Bronchial epithelial cell (primary cell): Measurements from ENCODE around the gene INPP5E. TPM values are rescaled to one million over a fixed set of nuclear protein-coding genes. Genes with fewer than 3 reads are reported as not detected.

ENCODE experiments used
- DNase-seq: peaks from one replicate; pipeline ENCODE4 v3.0.0-alpha.2; 2010; ENCODE audit warnings: low read depth
- FAIRE-seq: peaks from 2 replicates; lab custom pipeline; 2011; peaks lifted over from hg19 to GRCh38; lab: Jason Lieb, UNC
- H3K27me3 ChIP-seq: 2 replicates; pipeline ENCODE4 v1.5.1; 2011; ENCODE audit warnings: low read length; ENCODE audit not compliant: control insufficient read depth, insufficient read depth
- H3K36me3 ChIP-seq: 2 replicates; pipeline ENCODE4 v1.5.1; 2011; ENCODE audit warnings: low read length; ENCODE audit not compliant: control insufficient read depth, insufficient read depth
- H3K4me3 ChIP-seq: 2 replicates; pipeline ENCODE4 v1.5.1; 2011; ENCODE audit warnings: mild to moderate bottlenecking, low read depth, low read length, control low read depth
- CTCF ChIP-seq: IDR thresholded peaks from 2 replicates; pipeline ENCODE4 v1.5.1; 2011; ENCODE audit warnings: mild to moderate bottlenecking, moderate library complexity, low read length, control low read depth, inconsistent platforms; ENCODE audit not compliant: insufficient read depth, severe bottlenecking
- total RNA-seq: library from RNA; depleted of rRNA; stranded (reverse); fragments of >200 nt; gene quantifications from 2 replicates; pipeline ENCODE4 v1.2.1, GENCODE V29; 2014

Gene INPP5E
- total RNA-seq = 2.4 and 3.1 TPM in 2 replicates

GRCh38 chr9:136439481-136440408, at the start of gene INPP5E:
Gene INPP5E, minus strand, starts transcription at chr9:136439845. Its CDS starts 426 bp downstream, at chr9:136439419.
- FAIRE-seq (no peak), DNase-seq (peak; percentile 11)
- peaks cover 19% of the 10 kb centered on the region for H3K36me3 ChIP-seq
- peak; percentile 66 for TF ChIP-seq CTCF
- no peaks in the 10 kb centered on the region for H3K27me3 ChIP-seq
- H3K4me3 ChIP-seq = peak within 1 kb of the TSS; percentile 77

- DNase-seq = peak; percentile 54
- no peak for FAIRE-seq
- Histone ChIP-seq H3K36me3 (no peaks in the 10 kb centered on the region), H3K27me3 (no peaks in the 10 kb centered on the region), H3K4me3 (no peak overlapping the region)
- peak; percentile 96 for TF ChIP-seq CTCF
Observed at GRCh38 chr9:136488247-136489214, 48.9 kb upstream of the INPP5E start.

GRCh38 chr9:136487672-136488071, 48.0 kb upstream of the INPP5E start:
- DNase-seq = no peak
- FAIRE-seq = no peak
- no peak for TF ChIP-seq CTCF
- H3K36me3 ChIP-seq = no peaks in the 10 kb centered on the region
- H3K4me3 ChIP-seq = no peak overlapping the region
- H3K27me3 ChIP-seq = no peaks in the 10 kb centered on the region

- no peaks in the 10 kb centered on the region for H3K36me3 ChIP-seq
- no peak for TF ChIP-seq CTCF
- no peaks in the 10 kb centered on the region for H3K27me3 ChIP-seq
- no peak overlapping the region for H3K4me3 ChIP-seq
- no peak for FAIRE-seq
- DNase-seq = no peak
Observed at GRCh38 chr9:136486823-136487620, 47.4 kb upstream of the INPP5E start.

GRCh38 chr9:136486131-136486530, 46.5 kb upstream of the INPP5E start:
- DNase-seq = no peak
- Histone ChIP-seq H3K36me3 (no peaks in the 10 kb centered on the region), H3K4me3 (no peak overlapping the region), H3K27me3 (no peaks in the 10 kb centered on the region)
- no peak for TF ChIP-seq CTCF
- no peak for FAIRE-seq
